Skeletal muscle tissue (tissue), 4 donors: ENCODE data around the gene LAMP5. TPM values are rescaled to one million over a fixed set of nuclear protein-coding genes. Genes with fewer than 3 reads are reported as not detected.

Source experiments
- H3K27ac ChIP-seq: one replicate; pipeline ENCODE4 v1.7.0; 2013; ENCODE audit warnings: mild to moderate bottlenecking, low read depth, low read length, inconsistent platforms
- H3K27me3 ChIP-seq, 3 donors: one replicate each; pipeline ENCODE4 v1.7.0; 2013; ENCODE audit warnings: low read length in 3 of 3; ENCODE audit not compliant: control insufficient read depth in 3 of 3, insufficient read depth in 3 of 3
- H3K36me3 ChIP-seq, 3 donors: one replicate each; pipeline ENCODE4 v1.7.0; 2013; ENCODE audit warnings: low read length in 3 of 3; ENCODE audit not compliant: control insufficient read depth in 3 of 3, insufficient read depth in 3 of 3
- H3K4me1 ChIP-seq, 3 donors: one replicate each; pipeline ENCODE4 v1.7.0; 2013; ENCODE audit warnings: low read length in 3 of 3, mild to moderate bottlenecking in 3 of 3; ENCODE audit not compliant: control insufficient read depth in 3 of 3, insufficient read depth in 3 of 3
- H3K4me3 ChIP-seq, 3 donors: one replicate each; pipeline ENCODE4 v1.7.0; 2013; ENCODE audit warnings: low read length in 3 of 3
- H3K9ac ChIP-seq, 3 donors: one replicate each; pipeline ENCODE4 v1.7.0; 2013; ENCODE audit warnings: low read length in 3 of 3, mild to moderate bottlenecking in 3 of 3, moderate library complexity in 2 of 3, low read depth in 1 of 3
- H3K9me3 ChIP-seq, 3 donors: one replicate each; pipeline ENCODE4 v1.7.0; 2013; ENCODE audit warnings: low read length in 3 of 3; ENCODE audit not compliant: control insufficient read depth in 3 of 3
- total RNA-seq: library from RNA; depleted of rRNA; stranded (reverse); fragments of >200 nt; gene quantifications from one replicate; pipeline ENCODE4 v1.2.3, GENCODE V29; 2014
- donor health status: Osteomylitis.

Gene LAMP5
- total RNA-seq: 1.6 TPM

DNA sequence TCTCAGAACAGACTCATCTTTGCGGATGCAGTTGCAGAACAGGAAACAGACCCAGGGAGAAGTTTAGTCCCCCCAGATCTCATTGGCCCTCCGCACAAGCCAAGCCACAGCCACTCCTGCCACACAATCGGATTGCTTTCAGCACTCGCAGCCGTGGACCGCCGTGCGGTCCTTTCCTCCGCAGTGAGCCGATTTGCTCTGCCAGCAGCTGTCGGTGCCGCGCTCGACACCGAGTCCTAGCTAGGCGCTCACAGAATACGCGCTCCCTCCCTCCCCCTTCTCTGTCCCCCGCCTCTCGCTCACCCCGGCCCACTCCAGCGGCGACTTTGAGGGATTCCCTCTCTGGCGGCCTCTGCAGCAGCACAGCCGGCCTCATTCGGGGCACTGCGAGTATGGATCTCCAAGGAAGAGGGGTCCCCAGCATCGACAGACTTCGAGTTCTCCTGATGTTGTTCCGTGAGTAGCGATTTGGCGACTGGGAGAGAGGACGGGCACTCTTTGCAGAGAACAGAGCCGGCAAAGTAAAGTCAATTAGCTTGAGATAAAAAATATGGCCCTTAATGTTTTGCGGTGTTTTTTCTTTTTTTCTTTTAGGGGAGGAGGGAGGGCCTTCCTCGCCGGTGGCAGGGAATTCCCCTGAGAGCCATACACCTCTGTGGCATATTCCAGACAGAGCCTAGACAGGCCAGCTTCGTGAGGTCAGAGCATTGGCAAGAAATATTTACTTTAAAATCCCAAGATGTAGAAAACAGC lies at the start of gene LAMP5:
LAMP5 (plus strand) TSS at position 130 of the 753 bp plus-strand sequence; CDS start at position 393, 263 bp downstream.
- peaks cover 32 to 52% (median 41%) of the 10 kb centered on the region in 3 donors for H3K27me3 ChIP-seq
- no peaks in the 10 kb centered on the region for H3K36me3 ChIP-seq
- H3K27ac ChIP-seq: no peak within 1 kb of the TSS
- no peaks in the 10 kb centered on the region for H3K9me3 ChIP-seq
- no peak within 1 kb of the TSS for H3K9ac ChIP-seq
- H3K4me3 ChIP-seq: no peak within 1 kb of the TSS
- H3K4me1 ChIP-seq: peaks cover 5 to 20% (median 7%) of the 10 kb centered on the region in 3 donors

DNA sequence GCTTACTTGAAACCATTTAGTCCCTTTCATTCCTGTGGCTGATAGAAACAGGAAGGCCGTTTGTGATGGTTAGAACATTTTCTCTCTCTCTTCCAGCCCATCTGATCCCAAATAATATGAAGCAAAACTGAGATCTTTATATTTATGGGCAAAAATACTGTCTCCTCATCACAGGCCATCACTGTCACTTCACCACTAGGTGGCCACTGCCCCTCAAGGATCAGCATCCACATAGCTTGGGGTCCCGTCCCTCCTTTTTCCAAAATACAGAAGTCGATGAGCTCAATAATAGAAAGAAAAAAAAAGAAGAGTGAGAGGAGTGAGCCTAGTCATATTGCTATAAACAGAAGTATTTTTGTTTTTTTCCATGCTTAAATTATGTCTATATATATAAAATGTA lies 46.4 kb upstream of the LAMP5 start:
- H3K27me3 ChIP-seq: no peaks in the 10 kb centered on the region

DNA sequence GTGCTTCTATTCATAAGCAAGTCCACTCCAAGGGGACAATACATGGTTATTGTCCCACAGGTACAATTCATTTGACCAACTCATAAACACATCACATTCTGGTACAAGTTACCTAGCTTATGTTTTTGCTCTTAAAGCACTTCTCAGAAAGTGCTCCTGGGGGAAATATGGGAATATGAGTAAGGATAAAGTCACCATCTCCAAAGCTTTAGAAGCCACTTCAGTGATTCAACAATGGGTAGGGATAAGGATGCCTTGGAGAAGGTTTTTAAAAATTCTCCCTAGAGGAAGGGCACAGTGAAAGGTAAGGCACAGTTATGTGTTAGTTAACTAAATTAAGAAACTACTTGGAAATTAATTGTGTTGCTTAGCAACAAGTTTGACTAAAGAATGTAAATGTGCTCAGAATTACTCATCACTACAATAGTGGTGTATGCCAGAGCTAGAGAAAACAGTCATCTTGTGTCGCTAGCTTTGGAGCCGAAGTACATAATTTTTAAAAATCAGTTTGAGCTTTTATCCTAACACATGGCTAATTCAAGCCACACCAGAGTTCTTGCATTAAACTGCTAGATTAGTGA lies 39.5 kb upstream of the LAMP5 start:
- no peak overlapping the region for H3K27ac ChIP-seq
- no peaks in the 10 kb centered on the region for H3K9me3 ChIP-seq
- H3K4me3 ChIP-seq: no peak overlapping the region
- H3K27me3 ChIP-seq: no peaks in the 10 kb centered on the region
- H3K9ac ChIP-seq: no peak overlapping the region
- H3K4me1 ChIP-seq: no peaks in the 10 kb centered on the region
- H3K36me3 ChIP-seq: peaks cover 0 to 4% (median 3%) of the 10 kb centered on the region in 3 donors

More for the DNA sequence above, 46.4 kb upstream of the LAMP5 start:
- no peaks in the 10 kb centered on the region for H3K9me3 ChIP-seq
- H3K9ac ChIP-seq: no peak overlapping the region
- H3K4me1 ChIP-seq: no peaks in the 10 kb centered on the region
- no peak overlapping the region for H3K27ac ChIP-seq
- H3K4me3 ChIP-seq: no peak overlapping the region
- peaks cover 0 to 4% (median 3%) of the 10 kb centered on the region in 3 donors for H3K36me3 ChIP-seq

DNA sequence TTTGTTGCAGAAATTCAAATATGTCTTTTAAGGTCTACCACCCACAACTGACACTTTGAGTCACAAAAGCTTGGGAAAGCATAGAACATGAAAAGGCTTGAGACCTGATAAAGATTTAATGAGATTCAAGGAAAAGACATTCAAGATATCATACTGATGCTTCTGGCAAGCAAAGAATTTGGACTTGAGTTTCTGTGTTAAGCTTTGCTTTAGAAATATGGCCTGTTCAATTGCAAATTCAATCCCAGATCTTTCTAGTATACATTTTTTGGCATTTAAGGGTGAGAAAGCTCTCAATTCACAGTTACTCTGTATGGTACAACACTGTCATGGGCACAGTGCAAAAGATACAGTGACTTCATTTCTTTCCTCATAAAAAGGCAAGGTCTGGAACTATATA lies 38.9 kb upstream of the LAMP5 start:
- Histone ChIP-seq H3K9ac (no peak overlapping the region), H3K4me3 (no peak overlapping the region), H3K9me3 (no peaks in the 10 kb centered on the region), H3K27ac (no peak overlapping the region), H3K36me3 (peaks cover 0 to 4% (median 3%) of the 10 kb centered on the region in 3 donors), H3K27me3 (no peaks in the 10 kb centered on the region), H3K4me1 (no peaks in the 10 kb centered on the region)

- Histone ChIP-seq H3K36me3 (peaks cover 0 to 4% (median 3%) of the 10 kb centered on the region in 3 donors), H3K9me3 (no peaks in the 10 kb centered on the region), H3K27me3 (no peaks in the 10 kb centered on the region), H3K4me3 (no peak overlapping the region), H3K27ac (no peak overlapping the region), H3K9ac (no peak overlapping the region), H3K4me1 (no peaks in the 10 kb centered on the region)
Observed at GRCh38 chr20:9476174-9476573, 38.2 kb upstream of the LAMP5 start.

- H3K27ac ChIP-seq: no peak overlapping the region
- peaks cover 0 to 4% (median 2%) of the 10 kb centered on the region in 3 donors for H3K36me3 ChIP-seq
- H3K27me3 ChIP-seq: no peaks in the 10 kb centered on the region
Observed at GRCh38 chr20:9476637-9477036, 37.8 kb upstream of the LAMP5 start.

GRCh38 chr20:9478771-9479170 lies 35.6 kb upstream of the LAMP5 start:
- Histone ChIP-seq H3K4me1 (no peaks in the 10 kb centered on the region), H3K9ac (no peak overlapping the region), H3K27me3 (no peaks in the 10 kb centered on the region), H3K27ac (no peak overlapping the region), H3K4me3 (no peak overlapping the region), H3K36me3 (peaks cover 0 to 4% (median 0%) of the 10 kb centered on the region in 3 donors), H3K9me3 (no peaks in the 10 kb centered on the region)

More at GRCh38 chr20:9476637-9477036, 37.8 kb upstream of the LAMP5 start:
- H3K4me3 ChIP-seq: no peak overlapping the region
- no peaks in the 10 kb centered on the region for H3K9me3 ChIP-seq
- no peaks in the 10 kb centered on the region for H3K4me1 ChIP-seq
- no peak overlapping the region for H3K9ac ChIP-seq

DNA sequence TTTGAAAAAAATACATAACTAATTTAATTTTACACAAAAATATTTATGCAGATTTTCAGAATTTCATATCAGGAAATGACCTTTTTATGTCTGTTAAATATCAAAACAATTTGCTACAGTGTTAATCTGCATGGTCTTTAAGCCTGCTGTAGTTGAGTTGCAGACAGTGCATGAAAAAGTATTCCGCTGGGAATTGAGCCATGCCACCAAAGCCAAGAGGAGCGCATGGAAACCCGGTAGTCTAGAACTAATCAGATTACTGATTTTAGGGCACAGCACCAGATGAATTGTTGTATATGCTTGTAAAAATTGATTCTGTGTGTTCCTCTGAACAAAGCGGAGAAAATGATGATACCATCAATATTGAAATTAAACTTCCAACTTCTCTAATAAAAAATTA lies 34.3 kb upstream of the LAMP5 start:
- Histone ChIP-seq H3K27me3 (no peaks in the 10 kb centered on the region), H3K4me1 (no peaks in the 10 kb centered on the region), H3K36me3 (peaks cover 0 to 4% (median 0%) of the 10 kb centered on the region in 3 donors)

GRCh38 chr20:9482180-9482579 lies 32.2 kb upstream of the LAMP5 start:
- Histone ChIP-seq H3K4me1 (no peaks in the 10 kb centered on the region), H3K9me3 (no peaks in the 10 kb centered on the region), H3K36me3 (no peaks in the 10 kb centered on the region), H3K4me3 (no peak overlapping the region), H3K27ac (no peak overlapping the region), H3K9ac (no peak overlapping the region), H3K27me3 (no peaks in the 10 kb centered on the region)

More for the DNA sequence above, 34.3 kb upstream of the LAMP5 start:
- Histone ChIP-seq H3K27ac (no peak overlapping the region), H3K9ac (no peak overlapping the region), H3K9me3 (no peaks in the 10 kb centered on the region), H3K4me3 (no peak overlapping the region)

GRCh38 chr20:9483131-9483530 lies 31.3 kb upstream of the LAMP5 start:
- Histone ChIP-seq H3K9ac (no peak overlapping the region), H3K9me3 (no peaks in the 10 kb centered on the region), H3K4me3 (no peak overlapping the region), H3K36me3 (no peaks in the 10 kb centered on the region), H3K27me3 (no peaks in the 10 kb centered on the region), H3K4me1 (no peaks in the 10 kb centered on the region), H3K27ac (no peak overlapping the region)
